ENCODE data around the gene CHCHD4.

GRCh38 chr3:14110699-14111098, 14.0 kb downstream of the CHCHD4 start:
- no peak for TF ChIP-seq TAF1 (IDR thresholded peaks at IDR 0.05; ENCODE audit: borderline replicate concordance, insufficient read depth, low read length)
- TF ChIP-seq, protein P1, sequence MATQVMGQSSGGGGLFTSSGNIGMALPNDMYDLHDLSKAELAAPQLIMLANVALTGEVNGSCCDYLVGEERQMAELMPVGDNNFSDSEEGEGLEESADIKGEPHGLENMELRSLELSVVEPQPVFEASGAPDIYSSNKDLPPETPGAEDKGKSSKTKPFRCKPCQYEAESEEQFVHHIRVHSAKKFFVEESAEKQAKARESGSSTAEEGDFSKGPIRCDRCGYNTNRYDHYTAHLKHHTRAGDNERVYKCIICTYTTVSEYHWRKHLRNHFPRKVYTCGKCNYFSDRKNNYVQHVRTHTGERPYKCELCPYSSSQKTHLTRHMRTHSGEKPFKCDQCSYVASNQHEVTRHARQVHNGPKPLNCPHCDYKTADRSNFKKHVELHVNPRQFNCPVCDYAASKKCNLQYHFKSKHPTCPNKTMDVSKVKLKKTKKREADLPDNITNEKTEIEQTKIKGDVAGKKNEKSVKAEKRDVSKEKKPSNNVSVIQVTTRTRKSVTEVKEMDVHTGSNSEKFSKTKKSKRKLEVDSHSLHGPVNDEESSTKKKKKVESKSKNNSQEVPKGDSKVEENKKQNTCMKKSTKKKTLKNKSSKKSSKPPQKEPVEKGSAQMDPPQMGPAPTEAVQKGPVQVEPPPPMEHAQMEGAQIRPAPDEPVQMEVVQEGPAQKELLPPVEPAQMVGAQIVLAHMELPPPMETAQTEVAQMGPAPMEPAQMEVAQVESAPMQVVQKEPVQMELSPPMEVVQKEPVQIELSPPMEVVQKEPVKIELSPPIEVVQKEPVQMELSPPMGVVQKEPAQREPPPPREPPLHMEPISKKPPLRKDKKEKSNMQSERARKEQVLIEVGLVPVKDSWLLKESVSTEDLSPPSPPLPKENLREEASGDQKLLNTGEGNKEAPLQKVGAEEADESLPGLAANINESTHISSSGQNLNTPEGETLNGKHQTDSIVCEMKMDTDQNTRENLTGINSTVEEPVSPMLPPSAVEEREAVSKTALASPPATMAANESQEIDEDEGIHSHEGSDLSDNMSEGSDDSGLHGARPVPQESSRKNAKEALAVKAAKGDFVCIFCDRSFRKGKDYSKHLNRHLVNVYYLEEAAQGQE (IDR thresholded peaks at IDR 0.05; ENCODE audit: insufficient read depth in 1 of 2, low read depth in 2 of 2, low read length in 2 of 2), result no peak

Data from PFSK-1 (cell line).